Measurements from ENCODE around the gene RBKS. TPM values are rescaled to one million over a fixed set of nuclear protein-coding genes. Genes with fewer than 3 reads are reported as not detected.
A peak's percentile ranks its signal among the peaks of the same experiment; 100 is the strongest.

The RBKS gene
- 2.0 TPM for total RNA-seq (ENCODE audit: unreplicated experiment)
- long read RNA-seq, partial matches to known transcripts: 0 of 3 reads
- long read RNA-seq, other reads (novel, unspliced or antisense): 0 of 3 reads

DNA sequence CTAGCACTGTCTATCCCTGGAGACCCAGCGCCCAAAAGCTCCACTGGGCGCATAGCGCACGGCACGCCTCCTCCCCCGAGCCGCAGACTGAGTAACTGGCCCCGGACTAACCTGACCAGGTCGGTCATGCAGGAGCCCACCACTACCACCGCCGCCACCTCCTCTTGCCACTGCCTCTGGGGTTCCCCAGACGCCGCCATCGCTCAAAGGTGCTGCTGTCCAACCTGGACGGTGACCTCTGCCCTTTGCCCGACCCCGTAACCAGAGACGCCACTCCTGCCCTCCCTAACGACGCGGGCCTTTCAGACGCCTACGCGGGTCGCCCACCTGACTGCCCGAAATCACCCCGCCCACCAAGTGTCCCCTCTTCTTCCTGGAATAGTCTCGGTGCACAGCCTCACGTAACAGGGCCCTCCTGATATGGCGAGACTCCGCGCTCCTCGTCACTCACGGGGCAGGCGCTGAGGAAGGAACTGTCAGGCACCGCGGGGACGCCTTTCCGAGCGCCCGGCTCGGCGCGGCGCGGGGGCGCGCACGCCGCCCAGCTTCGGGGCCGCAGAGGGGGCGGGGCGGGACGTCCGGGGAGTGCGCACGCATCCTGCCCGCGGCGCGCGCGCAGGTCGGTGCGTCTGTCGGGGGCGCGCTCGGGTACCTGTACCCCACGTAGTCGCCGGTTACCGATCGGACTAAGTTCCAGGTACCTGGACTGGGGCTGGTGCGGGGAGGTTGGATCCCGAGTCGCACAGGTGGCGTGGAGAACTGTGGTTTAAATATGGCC, at the start of gene RBKS, which contains the start of gene BABAM2:
TSS of gene RBKS (minus strand) at position 242 of the 778 bp plus-strand sequence. CDS start at position 200, 42 bp downstream.
TSS of gene BABAM2 (plus strand) at position 584 of the 778 bp plus-strand sequence. CDS start 3,828 bp downstream, outside the sequence.
- Mint-ChIP-seq H3K4me1 (ENCODE audit: unreplicated experiment) (peaks cover 21% of the 10 kb centered on the region), H3K9me3 (ENCODE audit: unreplicated experiment) (no peaks in the 10 kb centered on the region), H3K4me3 (ENCODE audit: unreplicated experiment) (peak within 1 kb of the TSS; percentile 98), H3K27ac (ENCODE audit: unreplicated experiment) (peak within 1 kb of the TSS; percentile 94), H3K36me3 (ENCODE audit: low read depth, unreplicated experiment) (no peaks in the 10 kb centered on the region), H3K27me3 (ENCODE audit: unreplicated experiment) (peaks cover 2% of the 10 kb centered on the region)
- peak; percentile 84 for DNase-seq (ENCODE audit: low spot score)
- no peak for TF ChIP-seq CTCF (IDR thresholded peaks at IDR 0.05; ENCODE audit: unreplicated experiment)

DNA sequence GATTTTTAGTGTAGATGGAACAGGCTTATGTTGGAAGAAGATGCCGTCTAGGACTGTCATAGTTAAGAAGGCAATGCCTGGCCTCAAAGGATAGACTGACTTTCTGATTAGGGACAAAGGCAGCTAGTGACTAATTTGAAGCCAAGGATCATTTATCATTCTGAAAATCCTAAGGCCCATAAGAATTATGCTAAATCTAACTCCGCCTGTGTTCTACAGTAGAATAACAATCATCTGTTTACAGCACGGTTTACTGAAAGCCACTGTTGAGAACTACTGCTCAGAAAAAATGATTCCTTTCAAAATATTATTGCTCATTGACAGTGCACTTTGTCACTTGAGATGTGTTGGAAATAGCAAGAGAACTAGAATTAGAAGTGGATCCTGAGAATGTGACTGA, 44.8 kb upstream of the RBKS start:
- H3K27ac Mint-ChIP-seq (ENCODE audit: unreplicated experiment): no peak overlapping the region
- TF ChIP-seq CTCF (IDR thresholded peaks at IDR 0.05; ENCODE audit: unreplicated experiment): no peak
- no peaks in the 10 kb centered on the region for H3K9me3 Mint-ChIP-seq (ENCODE audit: unreplicated experiment)
- DNase-seq (ENCODE audit: low spot score): no peak
- peaks cover 15% of the 10 kb centered on the region for H3K4me1 Mint-ChIP-seq (ENCODE audit: unreplicated experiment)
- no peaks in the 10 kb centered on the region for H3K27me3 Mint-ChIP-seq (ENCODE audit: unreplicated experiment)
- no peaks in the 10 kb centered on the region for H3K36me3 Mint-ChIP-seq (ENCODE audit: low read depth, unreplicated experiment)
- no peak overlapping the region for H3K4me3 Mint-ChIP-seq (ENCODE audit: unreplicated experiment)

GRCh38 chr2:27932396-27932795, 42.2 kb upstream of the RBKS start:
- no peak for TF ChIP-seq CTCF (IDR thresholded peaks at IDR 0.05; ENCODE audit: unreplicated experiment)
- no peak for DNase-seq (ENCODE audit: low spot score)
- no peak overlapping the region for H3K27ac Mint-ChIP-seq (ENCODE audit: unreplicated experiment)
- no peaks in the 10 kb centered on the region for H3K9me3 Mint-ChIP-seq (ENCODE audit: unreplicated experiment)
- H3K36me3 Mint-ChIP-seq (ENCODE audit: low read depth, unreplicated experiment): no peaks in the 10 kb centered on the region
- no peak overlapping the region for H3K4me3 Mint-ChIP-seq (ENCODE audit: unreplicated experiment)
- H3K4me1 Mint-ChIP-seq (ENCODE audit: unreplicated experiment): peaks cover 15% of the 10 kb centered on the region
- no peaks in the 10 kb centered on the region for H3K27me3 Mint-ChIP-seq (ENCODE audit: unreplicated experiment)

DNA sequence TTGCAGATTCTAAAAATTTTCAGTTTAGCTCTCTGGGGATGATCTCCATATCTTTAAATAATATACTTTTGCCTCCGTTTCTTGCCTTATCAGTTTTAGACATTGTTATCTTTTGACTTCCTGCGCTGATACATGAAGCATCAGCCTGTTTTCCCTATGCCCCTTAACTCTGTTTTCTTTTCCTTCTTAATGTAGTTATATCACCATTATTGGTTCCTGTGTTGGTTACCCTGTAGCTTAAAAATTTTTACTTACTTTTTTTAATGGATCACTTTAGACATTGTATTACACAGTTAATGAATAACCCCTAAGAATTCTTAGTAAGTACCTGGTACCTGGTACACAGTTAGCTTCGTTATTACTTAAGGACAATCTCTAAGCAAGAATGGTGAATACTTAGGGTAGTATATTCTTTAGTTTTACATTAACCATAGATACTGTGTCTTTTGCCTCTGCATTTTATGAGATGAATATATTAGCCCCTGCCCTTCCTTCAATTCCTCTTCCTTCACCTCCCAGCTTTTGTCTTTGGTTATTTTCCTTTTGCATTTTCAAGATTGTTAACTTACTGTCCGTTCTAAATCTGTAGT, 41.3 kb upstream of the RBKS start:
- no peak overlapping the region for H3K4me3 Mint-ChIP-seq (ENCODE audit: unreplicated experiment)
- H3K27me3 Mint-ChIP-seq (ENCODE audit: unreplicated experiment): no peaks in the 10 kb centered on the region
- peaks cover 15% of the 10 kb centered on the region for H3K4me1 Mint-ChIP-seq (ENCODE audit: unreplicated experiment)
- H3K36me3 Mint-ChIP-seq (ENCODE audit: low read depth, unreplicated experiment): no peaks in the 10 kb centered on the region
- H3K9me3 Mint-ChIP-seq (ENCODE audit: unreplicated experiment): no peaks in the 10 kb centered on the region
- TF ChIP-seq CTCF (IDR thresholded peaks at IDR 0.05; ENCODE audit: unreplicated experiment): no peak
- no peak overlapping the region for H3K27ac Mint-ChIP-seq (ENCODE audit: unreplicated experiment)
- no peak for DNase-seq (ENCODE audit: low spot score)
